Kidney epithelial cell (primary cell): ENCODE data around the gene RMRP. TPM values are rescaled to one million over a fixed set of nuclear protein-coding genes. Genes with fewer than 3 reads are reported as not detected.

Experiments
- DNase-seq: peaks from one replicate; pipeline ENCODE4 v3.0.0-alpha.2; 2010; ENCODE audit warnings: low read depth
- H3K27me3 ChIP-seq: 2 replicates; pipeline ENCODE4 v1.6.0; 2011; ENCODE audit warnings: low read length; ENCODE audit not compliant: control insufficient read depth, insufficient read depth
- H3K36me3 ChIP-seq: 2 replicates; pipeline ENCODE4 v1.5.1; 2011; ENCODE audit warnings: low read length; ENCODE audit not compliant: control insufficient read depth, insufficient read depth
- H3K4me3 ChIP-seq: 2 replicates; pipeline ENCODE4 v1.5.1; 2011; ENCODE audit warnings: low read depth, mild to moderate bottlenecking, control low read depth, low read length
- total RNA-seq: library from RNA; depleted of rRNA; stranded (reverse); fragments of >200 nt; gene quantifications from 2 replicates; pipeline ENCODE4 v1.2.3, GENCODE V29; 2015
- TF ChIP-seq, protein P1 (sequence below): IDR thresholded peaks from 2 replicates; pipeline ENCODE4 v1.5.1; 2011; ENCODE audit warnings: mild to moderate bottlenecking, moderate library complexity, low read length, control low read depth, inconsistent platforms; ENCODE audit not compliant: insufficient read depth, poor library complexity, severe bottlenecking

Gene RMRP
- total RNA-seq, 1 donor from 2014 or later, result 1,522 TPM

DNA sequence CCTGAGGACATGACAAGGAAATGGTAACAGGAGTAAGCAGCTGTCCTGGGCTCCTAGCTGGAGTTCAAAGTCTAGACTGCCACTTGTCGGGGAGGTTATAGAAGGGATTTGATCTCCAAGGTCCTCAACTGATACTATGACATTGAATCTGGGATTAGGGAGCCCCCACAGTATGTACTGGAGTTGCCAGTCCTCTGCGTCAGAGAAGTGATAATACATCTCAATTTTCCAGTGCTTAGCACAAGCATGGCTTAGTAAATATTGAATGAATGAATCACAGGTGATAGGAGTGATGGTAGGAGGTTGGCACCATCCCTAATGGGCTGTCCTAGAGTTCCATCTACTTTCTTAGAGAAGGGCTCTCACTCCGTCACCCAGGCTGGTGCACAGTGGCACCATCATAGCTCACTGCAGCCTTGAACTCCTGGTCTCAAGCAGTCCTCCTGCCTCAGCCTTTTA, 38.2 kb upstream of the RMRP start:
- Histone ChIP-seq H3K27me3 (no peaks in the 10 kb centered on the region), H3K4me3 (no peak overlapping the region), H3K36me3 (peaks cover 4% of the 10 kb centered on the region)
- TF ChIP-seq, protein P1, sequence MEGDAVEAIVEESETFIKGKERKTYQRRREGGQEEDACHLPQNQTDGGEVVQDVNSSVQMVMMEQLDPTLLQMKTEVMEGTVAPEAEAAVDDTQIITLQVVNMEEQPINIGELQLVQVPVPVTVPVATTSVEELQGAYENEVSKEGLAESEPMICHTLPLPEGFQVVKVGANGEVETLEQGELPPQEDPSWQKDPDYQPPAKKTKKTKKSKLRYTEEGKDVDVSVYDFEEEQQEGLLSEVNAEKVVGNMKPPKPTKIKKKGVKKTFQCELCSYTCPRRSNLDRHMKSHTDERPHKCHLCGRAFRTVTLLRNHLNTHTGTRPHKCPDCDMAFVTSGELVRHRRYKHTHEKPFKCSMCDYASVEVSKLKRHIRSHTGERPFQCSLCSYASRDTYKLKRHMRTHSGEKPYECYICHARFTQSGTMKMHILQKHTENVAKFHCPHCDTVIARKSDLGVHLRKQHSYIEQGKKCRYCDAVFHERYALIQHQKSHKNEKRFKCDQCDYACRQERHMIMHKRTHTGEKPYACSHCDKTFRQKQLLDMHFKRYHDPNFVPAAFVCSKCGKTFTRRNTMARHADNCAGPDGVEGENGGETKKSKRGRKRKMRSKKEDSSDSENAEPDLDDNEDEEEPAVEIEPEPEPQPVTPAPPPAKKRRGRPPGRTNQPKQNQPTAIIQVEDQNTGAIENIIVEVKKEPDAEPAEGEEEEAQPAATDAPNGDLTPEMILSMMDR, result no peak
- DNase-seq, result no peak

DNA sequence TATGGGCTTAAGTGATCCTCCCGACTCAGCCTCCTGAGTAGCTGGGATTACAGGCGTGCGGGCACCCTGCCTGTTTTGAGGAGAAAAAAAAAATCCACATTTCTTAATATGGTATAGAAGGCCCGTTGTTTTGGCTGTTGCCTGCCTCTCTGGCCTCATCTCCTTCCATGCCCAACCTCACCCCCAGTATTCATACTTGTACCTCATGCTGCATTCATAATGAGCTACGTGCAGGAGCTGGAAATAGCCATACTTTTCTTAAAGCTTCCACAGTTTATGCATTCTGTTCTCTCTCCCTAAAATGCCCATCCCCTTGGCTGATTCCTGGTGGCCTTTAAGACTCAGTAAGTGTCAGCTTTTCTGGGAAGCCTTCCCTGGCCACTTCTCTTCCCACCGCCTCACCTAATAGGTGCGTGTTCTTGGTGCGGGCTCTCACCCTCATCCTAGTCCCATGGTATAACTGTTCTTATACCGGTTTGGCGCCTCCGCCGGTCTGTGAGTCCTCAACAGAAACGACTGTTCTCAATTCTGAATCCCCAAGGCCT, 34.0 kb upstream of the RMRP start:
- TF ChIP-seq, protein P1, result no peak
- Histone ChIP-seq H3K27me3 (no peaks in the 10 kb centered on the region), H3K36me3 (no peaks in the 10 kb centered on the region), H3K4me3 (no peak overlapping the region)
- DNase-seq, result no peak

DNA sequence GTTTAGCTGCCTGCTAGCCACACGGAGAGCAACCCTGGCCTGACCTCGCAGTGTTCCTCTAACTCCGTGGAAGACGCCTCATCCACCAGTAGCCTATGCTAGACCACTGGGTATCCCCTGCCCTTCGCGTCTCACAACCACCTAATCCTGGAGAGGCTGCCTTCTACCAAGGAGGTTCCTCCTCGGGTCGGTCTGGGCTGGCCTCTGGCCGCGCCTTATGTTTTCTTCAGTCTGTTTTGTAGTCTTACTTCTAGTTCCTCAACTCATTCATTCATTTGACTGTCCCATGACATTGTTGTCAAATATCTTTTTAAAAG, 33.5 kb upstream of the RMRP start:
- no peaks in the 10 kb centered on the region for H3K36me3 ChIP-seq
- no peak for DNase-seq
- peak overlapping the region; percentile 47 for H3K4me3 ChIP-seq
- H3K27me3 ChIP-seq, result no peaks in the 10 kb centered on the region
- TF ChIP-seq, protein P1, result no peak

DNA sequence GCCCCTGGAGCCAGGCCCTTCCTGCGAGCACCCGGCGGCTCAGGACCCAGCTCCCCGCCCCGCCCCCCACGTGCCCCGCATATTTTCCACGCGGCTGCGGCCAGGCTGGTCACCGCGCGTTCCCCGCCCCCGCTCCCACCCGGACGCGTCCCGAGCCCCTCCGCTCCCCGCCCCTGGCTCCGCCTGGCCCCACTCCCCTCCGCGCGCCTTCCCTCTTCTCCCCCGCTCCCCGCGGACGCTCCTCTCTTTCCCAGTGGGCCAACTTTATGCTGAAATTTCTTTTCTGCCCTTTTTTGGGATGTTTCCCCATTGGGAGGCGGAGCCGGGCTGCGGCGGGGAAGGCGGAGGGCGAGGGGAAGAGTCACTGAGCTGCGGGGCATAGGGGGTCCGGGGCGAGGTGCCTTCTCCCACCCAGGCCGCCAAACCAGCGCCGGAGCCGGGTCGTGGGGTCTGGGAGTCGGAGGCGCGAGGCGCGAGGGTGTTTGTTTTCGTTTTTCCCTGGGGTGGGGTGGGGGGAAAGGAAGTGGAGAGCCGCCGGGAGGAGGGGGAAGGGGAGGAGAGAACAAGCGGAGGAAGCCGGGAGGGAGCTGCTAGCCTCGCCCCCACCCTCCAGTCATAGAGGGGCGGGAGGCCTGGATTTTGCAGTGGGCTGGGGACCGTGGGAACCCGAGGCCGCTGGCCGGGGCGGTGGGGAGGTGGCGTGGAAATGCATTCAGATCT, 33.0 kb upstream of the RMRP start:
- peak overlapping the region; percentile 47 for H3K4me3 ChIP-seq
- TF ChIP-seq, protein P1, result no peak
- no peaks in the 10 kb centered on the region for H3K27me3 ChIP-seq
- H3K36me3 ChIP-seq, result no peaks in the 10 kb centered on the region
- DNase-seq, result no peak

DNA sequence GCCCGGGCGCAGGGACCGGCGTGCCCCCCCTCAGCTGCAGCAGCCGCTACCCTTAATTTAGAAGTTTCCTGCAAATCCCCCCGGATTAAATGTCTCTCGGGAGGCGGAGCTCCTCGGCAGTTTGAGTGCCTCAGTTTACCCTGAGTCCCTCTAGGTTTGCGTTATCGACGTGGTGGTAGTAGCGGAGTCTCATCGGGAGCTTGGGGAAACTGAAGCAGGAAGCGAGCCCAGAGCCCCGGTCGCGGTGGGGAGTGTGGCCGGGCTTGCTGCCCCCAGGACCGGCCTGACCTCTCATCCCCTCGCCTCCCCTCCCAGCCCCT, 32.4 kb upstream of the RMRP start:
- no peak for DNase-seq
- Histone ChIP-seq H3K27me3 (no peaks in the 10 kb centered on the region), H3K4me3 (peak overlapping the region; percentile 47), H3K36me3 (no peaks in the 10 kb centered on the region)
- TF ChIP-seq, protein P1, result no peak
